Measurements from ENCODE around the gene ACTG1. TPM values are rescaled to one million over a fixed set of nuclear protein-coding genes. Genes with fewer than 3 reads are reported as not detected.

ACTG1 gene
- total and polyA plus RNA-seq, 2 of the 13 experiments (the other 11 are each of a cell fraction or from before 2014, with no cell fraction given): 973 to 1,138 TPM

- TF ChIP-seq REL (CRISPR knock-in tag; conservative IDR thresholded peaks at IDR 0.05) (0 out of 2 replicates have a peak, but pooled peaks have one; percentile 70), U2AF2 (IDR thresholded peaks at IDR 0.05; ENCODE audit: low read depth, low read length) (no peak), KAT8 (CRISPR knock-in tag; IDR thresholded peaks at IDR 0.05) (no peak), TP53 (CRISPR knock-in tag; conservative IDR thresholded peaks at IDR 0.05) (0 out of 2 replicates have a peak, but pooled peaks have one; percentile 19), ZNF749 (CRISPR knock-in tag; IDR thresholded peaks at IDR 0.05; ENCODE audit: borderline replicate concordance) (0 out of 2 replicates have a peak, but pooled peaks have one; percentile 9), HNF1B (CRISPR knock-in tag; IDR thresholded peaks at IDR 0.05) (no peak), ZUFSP (CRISPR knock-in tag; IDR thresholded peaks at IDR 0.05; ENCODE audit: borderline replicate concordance) (no peak), RFXAP (CRISPR knock-in tag; IDR thresholded peaks at IDR 0.05; ENCODE audit: borderline replicate concordance) (0 out of 2 replicates have a peak, but pooled peaks have one; percentile 15), ZNF816 (CRISPR knock-in tag; IDR thresholded peaks at IDR 0.05; ENCODE audit: borderline replicate concordance) (0 out of 2 replicates have a peak, but pooled peaks have one; percentile 25), ZNF431 (CRISPR knock-in tag; IDR thresholded peaks at IDR 0.05; ENCODE audit: borderline replicate concordance, low read depth) (peak; percentile 52; the same call in 1 of the 2 replicates), CREB3 (CRISPR knock-in tag; IDR thresholded peaks at IDR 0.05) (no peak), TAF1 (CRISPR knock-in tag; IDR thresholded peaks at IDR 0.05) (0 out of 2 replicates have a peak, but pooled peaks have one; percentile 8), GATA4 (IDR thresholded peaks at IDR 0.05; ENCODE audit: borderline replicate concordance, low read depth) (0 out of 2 replicates have a peak, but pooled peaks have one; percentile 2), TEAD3 (CRISPR knock-in tag; optimal IDR thresholded peaks at IDR 0.05; ENCODE audit: borderline replicate concordance) (peak; percentile 9), ZNF761 (CRISPR knock-in tag; conservative IDR thresholded peaks at IDR 0.05) (0 out of 2 replicates have a peak, but pooled peaks have one; percentile 22), ZNF777 (CRISPR knock-in tag; IDR thresholded peaks at IDR 0.05) (peak; percentile 49; the same call in 1 of the 2 replicates), MXD3 (CRISPR knock-in tag; IDR thresholded peaks at IDR 0.05) (0 out of 2 replicates have a peak, but pooled peaks have one; percentile 9), ZBTB3 (CRISPR knock-in tag; IDR thresholded peaks at IDR 0.05; ENCODE audit: borderline replicate concordance, low read depth) (no peak), KMT2B (CRISPR knock-in tag; IDR thresholded peaks at IDR 0.05) (no peak), ZNF607 (CRISPR knock-in tag; IDR thresholded peaks at IDR 0.05; ENCODE audit: borderline replicate concordance) (no peak), ZSCAN12 (CRISPR knock-in tag; IDR thresholded peaks at IDR 0.05) (0 out of 2 replicates have a peak, but pooled peaks have one; percentile 53), ZNF766 (CRISPR knock-in tag; IDR thresholded peaks at IDR 0.05; ENCODE audit: borderline replicate concordance) (no peak), ZNF678 (CRISPR knock-in tag; IDR thresholded peaks at IDR 0.05) (0 out of 2 replicates have a peak, but pooled peaks have one; percentile 63), HNRNPL (IDR thresholded peaks at IDR 0.05; ENCODE audit: low read depth, low read length) (0 out of 2 replicates have a peak, but pooled peaks have one; percentile 17), ZNF564 (CRISPR knock-in tag; IDR thresholded peaks at IDR 0.05) (0 out of 2 replicates have a peak, but pooled peaks have one; percentile 17)
These were observed 1.1 kb downstream of the ACTG1 start (continued) for GRCh38 chr17:81511554-81511803.
